ENCODE measurements around the gene ASAP2. TPM values are rescaled to one million over a fixed set of nuclear protein-coding genes. Genes with fewer than 3 reads are reported as not detected.
"Not testable (repeated sequence)": the region's sequence is repeated elsewhere in the genome, so short reads cannot be mapped to it uniquely, and the experiment has no call there.

Gene ASAP2
- total RNA-seq, 2 donors from 2014 or later = 28.1 to 31.3 TPM

GRCh38 chr2:9262671-9263171, 56.1 kb downstream of the ASAP2 start:
- intact Hi-C loops (cut with DNase I) = no loop called here
- DNase-seq (ENCODE audit: low spot score) = no peak

- intact Hi-C loops (cut with DNase I) = no loop called here
- DNase-seq (ENCODE audit: low spot score) = no peak
Measured at GRCh38 chr2:9263428-9263827, 56.8 kb downstream of the ASAP2 start.

GRCh38 chr2:9264301-9264700, 57.7 kb downstream of the ASAP2 start:
- no peak for DNase-seq (ENCODE audit: low spot score)
- intact Hi-C loops (cut with DNase I) = no loop called here

- intact Hi-C loops (cut with DNase I) = no loop called here
- no peak for DNase-seq (ENCODE audit: low spot score)
Measured at GRCh38 chr2:9266711-9267110, 60.1 kb downstream of the ASAP2 start.

GRCh38 chr2:9267286-9267685, 60.7 kb downstream of the ASAP2 start:
- intact Hi-C loops (cut with DNase I); DNase-seq (ENCODE audit: low spot score): not testable (repeated sequence)

GRCh38 chr2:9268301-9269080, 61.9 kb downstream of the ASAP2 start:
- intact Hi-C loops (cut with DNase I) = no loop called here
- DNase-seq (ENCODE audit: low spot score) = no peak

- no peak for DNase-seq (ENCODE audit: low spot score)
Measured at GRCh38 chr2:9269295-9269694, 62.7 kb downstream of the ASAP2 start.

GRCh38 chr2:9269695-9270360, 63.2 kb downstream of the ASAP2 start:
- intact Hi-C loops (cut with DNase I) = loop anchor here in 1 of 2 donors (10.0 kb wide), 1 partner anchor 55 kb away; no protein-coding TSS in a partner anchor
- no peak for DNase-seq (ENCODE audit: low spot score)

More at GRCh38 chr2:9269295-9269694, 62.7 kb downstream of the ASAP2 start:
- intact Hi-C loops (cut with DNase I) = no loop called here

GRCh38 chr2:9271091-9271490, 64.5 kb downstream of the ASAP2 start:
- intact Hi-C loops (cut with DNase I) = loop anchor here in 1 of 2 donors (10.0 kb wide), 1 partner anchor 56 kb away; no protein-coding TSS in a partner anchor
- no peak for DNase-seq (ENCODE audit: low spot score)

- no peak for DNase-seq (ENCODE audit: low spot score)
- intact Hi-C loops (cut with DNase I) = loop anchor here in 1 of 2 donors (10.0 kb wide), 1 partner anchor 57 kb away; no protein-coding TSS in a partner anchor
Measured at GRCh38 chr2:9271691-9272090, 65.1 kb downstream of the ASAP2 start.

GRCh38 chr2:9273486-9274130, 67.0 kb downstream of the ASAP2 start:
- DNase-seq (ENCODE audit: low spot score) = no peak
- intact Hi-C loops (cut with DNase I) = loop anchor here in 1 of 2 donors (10.0 kb wide), 1 partner anchor 59 kb away; no protein-coding TSS in a partner anchor

- DNase-seq (ENCODE audit: low spot score) = no peak
- intact Hi-C loops (cut with DNase I) = loop anchor here in 1 of 2 donors (10.0 kb wide), 1 partner anchor 60 kb away; no protein-coding TSS in a partner anchor
Measured at GRCh38 chr2:9274701-9275343, 68.2 kb downstream of the ASAP2 start.

- no peak for DNase-seq (ENCODE audit: low spot score)
- intact Hi-C loops (cut with DNase I) = loop anchor here in 1 of 2 donors (10.0 kb wide), 1 partner anchor 61 kb away; no protein-coding TSS in a partner anchor
Measured at GRCh38 chr2:9275399-9275798, 68.8 kb downstream of the ASAP2 start.

- intact Hi-C loops (cut with DNase I) = loop anchor here in 1 of 2 donors (10.0 kb wide), 1 partner anchor 61 kb away; no protein-coding TSS in a partner anchor
- DNase-seq (ENCODE audit: low spot score) = no peak
Measured at GRCh38 chr2:9276074-9276473, 69.5 kb downstream of the ASAP2 start.

- DNase-seq (ENCODE audit: low spot score) = no peak
- intact Hi-C loops (cut with DNase I) = loop anchor here in 1 of 2 donors (10.0 kb wide), 1 partner anchor 62 kb away; no protein-coding TSS in a partner anchor
Measured at GRCh38 chr2:9276901-9277451, 70.4 kb downstream of the ASAP2 start.

GRCh38 chr2:9278439-9278838, 71.8 kb downstream of the ASAP2 start:
- intact Hi-C loops (cut with DNase I) = loop anchor here in 1 of 2 donors (10.0 kb wide), 1 partner anchor 64 kb away; no protein-coding TSS in a partner anchor
- DNase-seq (ENCODE audit: low spot score) = no peak

- no peak for DNase-seq (ENCODE audit: low spot score)
- intact Hi-C loops (cut with DNase I) = loop anchor here in 1 of 2 donors (10.0 kb wide), 1 partner anchor 65 kb away; no protein-coding TSS in a partner anchor
Measured at GRCh38 chr2:9279426-9279825, 72.8 kb downstream of the ASAP2 start.

- intact Hi-C loops (cut with DNase I) = no loop called here
- DNase-seq (ENCODE audit: low spot score) = no peak
Measured at GRCh38 chr2:9280224-9280623, 73.6 kb downstream of the ASAP2 start.

Data from posterior vena cava (tissue), 2 donors.